Mesothelial cell of epicardium (in vitro differentiated cells): ENCODE data around the gene PLEKHG5. TPM values are rescaled to one million over a fixed set of nuclear protein-coding genes. Genes with fewer than 3 reads are reported as not detected.

Experiments used
- DNase-seq, 2 experiments: peaks; one replicate each; pipeline ENCODE4 v3.0.0; 2021; ENCODE audit warnings: low spot score in 2 of 2; ENCODE audit not compliant: unreplicated experiment in 2 of 2
- H3K27ac Mint-ChIP-seq: 2 replicates; pipeline ENCODE4 v1.8.0; 2021; ENCODE audit warnings: mixed read lengths
- H3K27me3 Mint-ChIP-seq: 2 replicates; pipeline ENCODE4 v1.8.0; 2021; ENCODE audit warnings: low read depth, mixed read lengths
- H3K36me3 Mint-ChIP-seq: 2 replicates; pipeline ENCODE4 v1.8.0; 2021; ENCODE audit warnings: mixed read lengths
- H3K4me1 Mint-ChIP-seq: 2 replicates; pipeline ENCODE4 v1.8.0; 2021; ENCODE audit warnings: mixed read lengths
- H3K4me3 Mint-ChIP-seq: 2 replicates; pipeline ENCODE4 v1.8.0; 2021; ENCODE audit warnings: mild to moderate bottlenecking, moderate library complexity, mixed read lengths
- H3K9me3 Mint-ChIP-seq: 2 replicates; pipeline ENCODE4 v1.8.0; 2021; ENCODE audit warnings: mixed read lengths
- total RNA-seq: library from RNA; stranded (reverse); gene quantifications from 3 replicates; pipeline ENCODE4 v1.2.1, GENCODE V29; 2021
- TF ChIP-seq, protein P1 (sequence below): fragments of 200-600 bp; sonication (generic); IDR thresholded peaks from one replicate; pipeline ENCODE4 v1.5.0; 2021; ENCODE audit warnings: antibody characterized with exemption; ENCODE audit not compliant: unreplicated experiment

The PLEKHG5 gene, protein sequence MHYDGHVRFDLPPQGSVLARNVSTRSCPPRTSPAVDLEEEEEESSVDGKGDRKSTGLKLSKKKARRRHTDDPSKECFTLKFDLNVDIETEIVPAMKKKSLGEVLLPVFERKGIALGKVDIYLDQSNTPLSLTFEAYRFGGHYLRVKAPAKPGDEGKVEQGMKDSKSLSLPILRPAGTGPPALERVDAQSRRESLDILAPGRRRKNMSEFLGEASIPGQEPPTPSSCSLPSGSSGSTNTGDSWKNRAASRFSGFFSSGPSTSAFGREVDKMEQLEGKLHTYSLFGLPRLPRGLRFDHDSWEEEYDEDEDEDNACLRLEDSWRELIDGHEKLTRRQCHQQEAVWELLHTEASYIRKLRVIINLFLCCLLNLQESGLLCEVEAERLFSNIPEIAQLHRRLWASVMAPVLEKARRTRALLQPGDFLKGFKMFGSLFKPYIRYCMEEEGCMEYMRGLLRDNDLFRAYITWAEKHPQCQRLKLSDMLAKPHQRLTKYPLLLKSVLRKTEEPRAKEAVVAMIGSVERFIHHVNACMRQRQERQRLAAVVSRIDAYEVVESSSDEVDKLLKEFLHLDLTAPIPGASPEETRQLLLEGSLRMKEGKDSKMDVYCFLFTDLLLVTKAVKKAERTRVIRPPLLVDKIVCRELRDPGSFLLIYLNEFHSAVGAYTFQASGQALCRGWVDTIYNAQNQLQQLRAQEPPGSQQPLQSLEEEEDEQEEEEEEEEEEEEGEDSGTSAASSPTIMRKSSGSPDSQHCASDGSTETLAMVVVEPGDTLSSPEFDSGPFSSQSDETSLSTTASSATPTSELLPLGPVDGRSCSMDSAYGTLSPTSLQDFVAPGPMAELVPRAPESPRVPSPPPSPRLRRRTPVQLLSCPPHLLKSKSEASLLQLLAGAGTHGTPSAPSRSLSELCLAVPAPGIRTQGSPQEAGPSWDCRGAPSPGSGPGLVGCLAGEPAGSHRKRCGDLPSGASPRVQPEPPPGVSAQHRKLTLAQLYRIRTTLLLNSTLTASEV
- 49.3 to 51.2 TPM (median 50.7 TPM) in 3 replicates for total RNA-seq

- DNase-seq = no peak
- Mint-ChIP-seq H3K4me1 (peaks cover 23% of the 10 kb centered on the region), H3K36me3 (no peaks in the 10 kb centered on the region), H3K27ac (peak within 1 kb of the TSS; percentile 77), H3K9me3 (no peaks in the 10 kb centered on the region), H3K4me3 (peak within 1 kb of the TSS; percentile 73), H3K27me3 (no peaks in the 10 kb centered on the region)
- TF ChIP-seq, protein P1, sequence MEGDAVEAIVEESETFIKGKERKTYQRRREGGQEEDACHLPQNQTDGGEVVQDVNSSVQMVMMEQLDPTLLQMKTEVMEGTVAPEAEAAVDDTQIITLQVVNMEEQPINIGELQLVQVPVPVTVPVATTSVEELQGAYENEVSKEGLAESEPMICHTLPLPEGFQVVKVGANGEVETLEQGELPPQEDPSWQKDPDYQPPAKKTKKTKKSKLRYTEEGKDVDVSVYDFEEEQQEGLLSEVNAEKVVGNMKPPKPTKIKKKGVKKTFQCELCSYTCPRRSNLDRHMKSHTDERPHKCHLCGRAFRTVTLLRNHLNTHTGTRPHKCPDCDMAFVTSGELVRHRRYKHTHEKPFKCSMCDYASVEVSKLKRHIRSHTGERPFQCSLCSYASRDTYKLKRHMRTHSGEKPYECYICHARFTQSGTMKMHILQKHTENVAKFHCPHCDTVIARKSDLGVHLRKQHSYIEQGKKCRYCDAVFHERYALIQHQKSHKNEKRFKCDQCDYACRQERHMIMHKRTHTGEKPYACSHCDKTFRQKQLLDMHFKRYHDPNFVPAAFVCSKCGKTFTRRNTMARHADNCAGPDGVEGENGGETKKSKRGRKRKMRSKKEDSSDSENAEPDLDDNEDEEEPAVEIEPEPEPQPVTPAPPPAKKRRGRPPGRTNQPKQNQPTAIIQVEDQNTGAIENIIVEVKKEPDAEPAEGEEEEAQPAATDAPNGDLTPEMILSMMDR = no peak
Measured at GRCh38 chr1:6491480-6491962, at the start of gene PLEKHG5. TSS of gene PLEKHG5 (minus strand) at chr1:6491667. CDS start at chr1:6477571, 14,096 bp downstream.

DNA sequence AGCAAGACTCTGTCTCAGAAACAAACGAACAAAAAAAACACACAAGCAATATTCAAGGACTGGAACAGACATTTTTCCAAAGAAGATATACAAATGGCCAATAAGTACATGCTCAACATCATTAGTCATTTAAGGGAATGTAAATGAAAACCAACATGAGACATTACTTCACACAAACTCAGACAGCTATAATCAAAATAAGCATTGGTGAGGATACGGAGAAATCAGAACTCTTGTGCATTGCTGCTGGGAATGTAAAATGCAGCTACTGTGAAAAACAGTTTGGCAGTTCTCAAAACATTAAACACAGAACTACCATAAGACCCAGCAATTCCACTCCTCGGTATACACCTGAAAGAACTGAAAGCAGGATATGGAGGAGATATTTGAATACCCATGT, 47.5 kb upstream of the PLEKHG5 start:
- Mint-ChIP-seq H3K27ac (no peak overlapping the region), H3K9me3 (no peaks in the 10 kb centered on the region), H3K36me3 (peaks cover 22% of the 10 kb centered on the region), H3K27me3 (no peaks in the 10 kb centered on the region), H3K4me1 (no peaks in the 10 kb centered on the region), H3K4me3 (no peak overlapping the region)
- DNase-seq = no peak
- TF ChIP-seq, protein P1 = no peak

DNA sequence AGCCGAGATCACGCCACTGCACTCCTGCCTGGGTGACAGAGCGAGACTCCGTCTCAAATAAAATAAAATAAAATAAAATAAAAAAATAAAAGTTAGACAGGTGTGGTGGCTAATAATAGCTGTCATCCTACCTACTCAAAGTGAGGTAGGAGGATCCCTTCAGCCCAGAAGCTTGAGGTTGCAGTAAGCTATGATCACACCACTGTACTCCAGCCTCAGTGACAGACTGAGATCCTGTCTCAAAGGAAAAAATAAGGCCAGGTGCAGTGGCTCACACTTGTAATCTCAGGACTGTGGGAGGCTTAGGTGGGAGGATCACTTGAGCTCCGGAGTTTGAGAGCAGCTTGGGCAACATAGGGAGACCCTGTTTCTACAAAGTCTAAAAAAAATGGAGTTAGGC, 44.8 kb upstream of the PLEKHG5 start:
- H3K36me3 Mint-ChIP-seq = peaks cover 32% of the 10 kb centered on the region
- H3K27ac Mint-ChIP-seq = no peak overlapping the region

GRCh38 chr1:6535214-6535613, 43.7 kb upstream of the PLEKHG5 start:
- Mint-ChIP-seq H3K27ac (no peak overlapping the region), H3K4me3 (no peak overlapping the region), H3K9me3 (no peaks in the 10 kb centered on the region), H3K36me3 (peaks cover 39% of the 10 kb centered on the region), H3K4me1 (no peaks in the 10 kb centered on the region), H3K27me3 (no peaks in the 10 kb centered on the region)
- TF ChIP-seq, protein P1 = no peak
- DNase-seq = no peak

More for the DNA sequence above, 44.8 kb upstream of the PLEKHG5 start:
- no peak overlapping the region for H3K4me3 Mint-ChIP-seq
- no peaks in the 10 kb centered on the region for H3K4me1 Mint-ChIP-seq
- no peak for DNase-seq
- TF ChIP-seq, protein P1 = no peak
- H3K27me3 Mint-ChIP-seq = no peaks in the 10 kb centered on the region
- no peaks in the 10 kb centered on the region for H3K9me3 Mint-ChIP-seq

DNA sequence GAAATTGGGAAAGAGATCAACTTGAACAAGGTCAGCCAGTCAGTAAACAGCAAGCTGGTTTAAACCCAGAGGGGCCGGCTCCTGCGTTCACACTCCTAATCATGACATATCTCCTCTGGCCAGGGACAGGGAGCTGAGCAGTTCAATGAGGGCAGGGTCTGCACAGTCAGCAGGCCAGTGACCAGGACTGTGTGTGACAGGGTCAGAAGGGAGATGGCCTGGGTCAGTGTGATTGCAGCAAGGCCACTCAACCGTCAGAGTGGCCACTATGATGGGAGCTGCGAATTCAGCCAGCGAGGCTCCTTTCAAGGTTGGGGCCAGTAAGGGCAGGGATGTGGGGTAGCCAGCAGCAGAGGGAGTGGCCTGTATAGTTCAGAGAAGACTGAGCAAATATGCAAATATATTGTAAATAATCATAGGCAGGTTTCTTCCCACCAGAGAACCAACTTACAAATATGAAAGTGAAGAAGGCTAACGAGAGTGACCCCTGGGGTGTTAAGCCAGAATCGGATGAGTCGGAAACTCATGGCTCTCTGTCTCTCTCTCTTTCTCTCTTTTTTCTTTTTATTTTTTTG, 42.9 kb upstream of the PLEKHG5 start:
- no peak for DNase-seq
- Mint-ChIP-seq H3K4me3 (no peak overlapping the region), H3K36me3 (peaks cover 36% of the 10 kb centered on the region), H3K27ac (no peak overlapping the region), H3K4me1 (no peaks in the 10 kb centered on the region), H3K27me3 (no peaks in the 10 kb centered on the region), H3K9me3 (no peaks in the 10 kb centered on the region)
- TF ChIP-seq, protein P1 = no peak
